Rectal smooth muscle tissue (tissue), 1 donor: ENCODE results near the gene HDAC4.

Experiments
- H3K27ac ChIP-seq: one replicate; pipeline ENCODE4 v1.7.0; 2013; ENCODE audit warnings: low read depth, low read length, inconsistent platforms
- H3K27me3 ChIP-seq: one replicate; pipeline ENCODE4 v1.7.0; 2013; ENCODE audit warnings: low read length; ENCODE audit not compliant: control insufficient read depth, insufficient read depth
- H3K36me3 ChIP-seq: one replicate; pipeline ENCODE4 v1.7.0; 2013; ENCODE audit warnings: low read length; ENCODE audit not compliant: control insufficient read depth, insufficient read depth
- H3K4me1 ChIP-seq: one replicate; pipeline ENCODE4 v1.7.0; 2013; ENCODE audit warnings: low read length; ENCODE audit not compliant: control insufficient read depth, insufficient read depth
- H3K4me3 ChIP-seq: one replicate; pipeline ENCODE4 v1.7.0; 2013; ENCODE audit warnings: low read length
- H3K9ac ChIP-seq: one replicate; pipeline ENCODE4 v1.7.0; 2013; ENCODE audit warnings: low read length

Gene HDAC4

DNA sequence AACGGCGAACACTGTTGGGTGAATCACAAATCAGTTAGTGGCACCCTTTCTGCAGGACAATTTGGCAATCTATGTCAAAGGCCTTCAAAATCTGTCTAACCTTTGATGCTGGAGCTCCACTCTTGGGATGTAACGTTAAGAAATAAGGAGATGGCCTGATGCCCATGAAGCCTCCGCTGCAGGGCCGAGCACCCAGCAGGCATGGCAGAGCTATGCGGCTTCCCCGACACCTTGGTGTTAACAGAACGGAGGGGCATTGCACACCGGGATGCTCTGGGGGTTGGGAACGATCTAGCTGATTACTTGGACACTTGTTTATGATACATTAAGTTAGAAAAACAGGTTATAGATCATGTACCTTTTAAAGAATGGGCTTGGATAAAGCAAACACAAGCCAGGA is 265.3 kb downstream of the HDAC4 start:
- H3K27me3 ChIP-seq = no peaks in the 10 kb centered on the region
- no peaks in the 10 kb centered on the region for H3K4me1 ChIP-seq
- no peak overlapping the region for H3K27ac ChIP-seq
- peaks cover 48% of the 10 kb centered on the region for H3K36me3 ChIP-seq
- no peak overlapping the region for H3K4me3 ChIP-seq
- H3K9ac ChIP-seq = no peak overlapping the region

DNA sequence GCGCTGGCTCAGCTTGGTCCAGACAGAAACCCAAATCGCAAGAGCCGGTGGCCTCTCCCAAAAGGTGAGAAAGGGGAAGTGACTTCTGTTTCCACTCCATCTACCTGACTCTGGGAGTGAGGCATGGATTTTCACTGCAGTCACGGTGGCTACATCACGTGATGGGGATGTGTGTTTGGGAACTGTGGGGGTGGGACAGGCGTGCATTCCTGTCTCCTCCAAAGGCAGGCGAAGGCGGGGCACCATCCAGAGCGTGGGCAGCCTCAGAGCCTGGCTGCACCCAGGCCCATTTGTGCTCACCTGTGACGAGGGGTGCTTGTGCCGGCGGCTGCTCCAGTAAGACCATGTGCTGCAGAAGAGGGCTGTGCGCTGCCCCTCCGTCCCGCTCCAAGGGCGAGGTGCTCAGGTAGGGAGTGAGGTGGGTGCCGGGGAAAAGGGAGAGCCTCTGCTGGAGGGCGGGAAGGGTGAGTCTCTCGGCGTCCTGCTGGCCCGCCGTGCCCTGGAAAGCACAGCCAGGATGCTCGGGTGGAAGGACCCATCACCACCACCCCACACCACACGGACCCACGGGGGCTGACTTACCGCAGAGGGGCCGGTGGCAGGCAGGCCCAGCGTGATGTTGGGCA is 266.8 kb downstream of the HDAC4 start:
- Histone ChIP-seq H3K27ac (no peak overlapping the region), H3K4me1 (no peaks in the 10 kb centered on the region), H3K36me3 (peaks cover 44% of the 10 kb centered on the region), H3K4me3 (no peak overlapping the region), H3K9ac (no peak overlapping the region), H3K27me3 (no peaks in the 10 kb centered on the region)

DNA sequence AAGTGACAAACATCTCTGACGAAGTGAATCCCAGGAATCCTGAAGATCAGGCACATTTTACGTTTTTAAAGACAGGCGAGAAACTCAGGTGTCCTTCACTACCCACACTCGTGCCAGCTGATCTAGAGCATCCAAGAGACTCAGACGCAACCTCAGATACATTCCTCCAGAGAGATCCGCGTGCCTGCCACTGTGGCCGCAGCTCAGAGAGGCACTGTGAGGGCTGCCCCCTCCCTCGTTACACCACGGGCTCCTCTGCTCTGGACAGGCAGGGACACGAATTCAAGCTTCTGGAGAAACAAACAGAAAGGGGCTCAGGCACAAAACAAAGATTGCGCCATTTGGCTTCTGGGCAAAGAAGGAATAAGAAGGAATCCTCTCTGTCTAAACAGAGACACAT is 268.0 kb downstream of the HDAC4 start:
- no peaks in the 10 kb centered on the region for H3K27me3 ChIP-seq
- H3K27ac ChIP-seq = no peak overlapping the region
- no peaks in the 10 kb centered on the region for H3K4me1 ChIP-seq
- no peak overlapping the region for H3K9ac ChIP-seq
- no peak overlapping the region for H3K4me3 ChIP-seq
- peaks cover 46% of the 10 kb centered on the region for H3K36me3 ChIP-seq

DNA sequence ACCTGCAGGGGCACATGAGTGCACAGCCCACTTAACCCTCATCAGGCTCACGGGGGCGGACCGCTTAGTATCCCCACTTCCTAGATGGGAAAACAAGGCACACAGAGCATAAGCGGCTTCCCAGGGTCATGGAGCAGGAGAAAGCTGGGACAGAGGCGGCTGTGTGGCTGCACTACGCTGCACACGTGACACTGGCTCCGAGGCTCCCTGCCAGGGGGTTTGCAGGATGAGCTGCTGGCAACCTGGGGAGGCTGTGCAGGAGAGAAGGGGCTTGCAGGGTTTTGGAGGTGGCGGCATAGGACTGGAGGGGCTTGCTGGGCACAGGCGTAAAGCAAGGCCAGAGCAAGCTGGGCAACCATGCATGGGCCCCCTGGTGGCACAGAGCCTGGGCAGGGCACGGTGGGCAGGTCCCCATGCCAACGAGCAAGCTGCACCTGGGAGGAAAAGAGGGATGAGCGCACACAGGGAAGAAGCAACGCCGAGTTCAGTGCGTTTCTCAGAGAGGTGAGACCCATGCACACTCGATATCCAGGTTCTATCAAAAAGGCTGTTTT is 268.6 kb downstream of the HDAC4 start:
- Histone ChIP-seq H3K27ac (no peak overlapping the region), H3K27me3 (no peaks in the 10 kb centered on the region), H3K4me3 (no peak overlapping the region), H3K4me1 (no peaks in the 10 kb centered on the region), H3K36me3 (peaks cover 46% of the 10 kb centered on the region), H3K9ac (no peak overlapping the region)

DNA sequence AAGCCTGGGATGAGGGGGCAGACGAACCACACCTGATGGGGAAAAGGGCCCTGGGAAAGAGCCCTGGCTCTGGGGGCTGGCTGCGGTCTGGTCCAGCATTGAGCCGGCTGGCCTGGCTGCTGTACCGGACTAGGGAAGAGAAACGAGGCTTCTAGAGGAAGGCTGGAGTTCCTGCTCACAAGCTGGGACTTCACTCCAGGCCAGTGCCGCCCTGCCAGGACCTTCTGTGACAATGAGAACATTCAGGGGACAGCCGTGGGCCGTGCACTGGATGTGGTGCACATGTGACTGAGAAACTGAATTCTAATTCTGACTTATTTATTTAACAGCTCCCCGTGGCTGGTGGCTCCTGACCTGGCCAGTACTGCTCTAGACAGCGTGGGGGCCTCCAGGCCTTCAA is 269.3 kb downstream of the HDAC4 start:
- Histone ChIP-seq H3K36me3 (peaks cover 50% of the 10 kb centered on the region), H3K27me3 (no peaks in the 10 kb centered on the region), H3K4me3 (no peak overlapping the region), H3K4me1 (no peaks in the 10 kb centered on the region), H3K27ac (no peak overlapping the region), H3K9ac (no peak overlapping the region)

DNA sequence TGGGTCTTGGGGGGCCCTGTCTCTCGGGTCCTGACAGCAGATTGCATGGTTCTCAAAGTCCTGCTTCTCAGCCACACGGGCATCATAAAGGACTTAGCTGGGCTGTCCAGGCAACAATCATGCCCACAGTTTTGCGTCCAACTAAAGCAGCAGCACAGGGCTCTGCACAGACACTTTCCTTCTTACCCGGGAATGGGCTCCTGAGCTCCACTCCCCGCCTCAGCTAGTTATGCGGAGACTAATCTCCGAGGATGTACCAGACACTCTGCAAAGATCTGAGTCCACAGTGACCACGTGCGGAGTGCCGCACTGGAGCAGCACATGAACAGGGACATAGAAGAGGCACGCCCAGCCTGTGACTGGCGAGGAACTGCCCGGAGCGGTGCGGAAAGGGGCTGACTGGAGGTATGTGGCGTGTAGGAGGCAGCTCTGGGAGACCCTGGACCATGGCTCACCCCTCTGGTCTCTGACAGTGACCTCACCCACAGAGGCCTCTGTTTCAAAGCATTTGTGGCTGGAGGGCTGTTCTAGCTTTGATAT is 270.0 kb downstream of the HDAC4 start:
- peaks cover 52% of the 10 kb centered on the region for H3K36me3 ChIP-seq
- H3K27me3 ChIP-seq = no peaks in the 10 kb centered on the region
- H3K4me3 ChIP-seq = no peak overlapping the region
- no peaks in the 10 kb centered on the region for H3K4me1 ChIP-seq
- no peak overlapping the region for H3K9ac ChIP-seq
- H3K27ac ChIP-seq = no peak overlapping the region

DNA sequence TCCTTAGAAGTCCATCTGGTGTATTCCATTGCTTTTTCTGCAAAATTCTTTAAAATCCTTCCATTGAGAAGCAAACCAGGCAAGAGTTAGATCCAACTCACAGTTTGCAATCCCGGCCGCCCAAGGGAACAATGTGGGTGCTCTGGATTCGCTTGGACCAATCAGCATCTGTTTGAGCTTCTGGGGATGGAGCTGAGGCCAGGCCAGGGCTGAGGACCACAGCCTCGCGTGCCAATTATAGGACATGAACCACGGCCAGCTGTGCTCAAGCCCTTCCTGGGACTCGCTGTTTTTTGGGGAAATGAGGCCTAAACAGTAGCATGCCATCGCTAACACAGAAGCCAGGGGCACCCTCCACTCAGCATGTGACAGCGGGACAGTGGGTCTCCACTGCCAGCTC is 270.8 kb downstream of the HDAC4 start:
- H3K27ac ChIP-seq = no peak overlapping the region

DNA sequence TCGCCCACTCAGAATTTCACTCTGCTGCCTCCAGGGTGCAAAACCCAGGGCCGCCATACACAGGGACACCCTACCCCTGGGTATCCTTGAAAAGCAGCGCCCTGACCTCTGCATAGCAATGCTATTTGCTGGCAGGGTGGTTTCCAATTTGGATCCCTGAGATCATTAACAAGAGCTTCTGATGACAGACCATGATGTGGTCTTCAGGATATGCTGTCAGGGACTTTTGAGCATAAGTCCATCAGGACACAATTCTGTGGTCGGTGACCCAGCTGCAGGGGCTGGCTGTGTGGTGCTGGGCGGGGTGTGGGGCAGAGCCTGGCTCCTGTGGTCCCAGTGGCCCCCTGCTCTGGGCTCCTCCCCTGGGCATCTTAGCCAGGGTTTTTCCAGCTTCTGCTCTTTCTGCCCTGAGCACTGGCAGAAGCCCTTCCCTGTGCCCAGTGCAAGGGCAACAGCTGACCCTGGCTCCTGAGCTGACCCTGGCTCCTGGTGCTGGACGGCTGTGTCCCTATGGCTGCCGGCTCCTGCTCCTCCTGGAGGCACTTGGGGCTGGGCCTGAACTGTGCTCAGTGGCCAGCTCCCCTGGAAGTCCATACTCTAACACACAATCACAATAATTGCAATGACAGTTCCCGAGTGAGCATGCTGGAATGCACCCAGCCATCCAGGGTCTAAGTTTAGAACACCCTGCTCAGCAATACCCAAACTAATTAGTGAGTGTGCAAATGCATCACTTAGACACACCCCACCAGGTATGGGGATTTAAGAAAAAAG is 271.5 kb downstream of the HDAC4 start:
- H3K9ac ChIP-seq = no peak overlapping the region
- peaks cover 59% of the 10 kb centered on the region for H3K36me3 ChIP-seq
- H3K4me3 ChIP-seq = no peak overlapping the region
- H3K27ac ChIP-seq = no peak overlapping the region
- H3K4me1 ChIP-seq = no peaks in the 10 kb centered on the region
- H3K27me3 ChIP-seq = no peaks in the 10 kb centered on the region

More for the DNA sequence above, 270.8 kb downstream of the HDAC4 start:
- no peak overlapping the region for H3K9ac ChIP-seq
- peaks cover 57% of the 10 kb centered on the region for H3K36me3 ChIP-seq
- no peak overlapping the region for H3K4me3 ChIP-seq
- H3K4me1 ChIP-seq = no peaks in the 10 kb centered on the region
- H3K27me3 ChIP-seq = no peaks in the 10 kb centered on the region

DNA sequence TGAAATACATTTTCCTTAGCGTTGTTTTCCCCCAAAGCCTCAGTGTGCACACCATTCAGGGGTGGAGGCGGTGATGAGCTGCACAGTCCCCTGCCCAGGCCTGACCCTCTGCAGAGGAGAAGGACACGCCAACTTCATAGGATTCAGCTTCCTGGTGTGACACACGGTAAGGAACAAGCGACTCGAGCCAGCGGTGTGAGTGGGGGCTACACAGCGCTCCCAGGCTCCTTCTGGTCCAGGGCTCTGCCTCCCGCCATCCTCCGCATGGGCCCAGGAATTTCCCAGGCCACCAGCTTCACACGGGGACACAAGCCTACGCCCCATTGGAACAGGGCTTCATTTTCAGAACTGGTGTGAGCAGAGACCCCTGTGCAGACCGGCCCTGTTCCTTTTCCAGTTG is 272.1 kb downstream of the HDAC4 start:
- H3K36me3 ChIP-seq = peaks cover 58% of the 10 kb centered on the region

DNA sequence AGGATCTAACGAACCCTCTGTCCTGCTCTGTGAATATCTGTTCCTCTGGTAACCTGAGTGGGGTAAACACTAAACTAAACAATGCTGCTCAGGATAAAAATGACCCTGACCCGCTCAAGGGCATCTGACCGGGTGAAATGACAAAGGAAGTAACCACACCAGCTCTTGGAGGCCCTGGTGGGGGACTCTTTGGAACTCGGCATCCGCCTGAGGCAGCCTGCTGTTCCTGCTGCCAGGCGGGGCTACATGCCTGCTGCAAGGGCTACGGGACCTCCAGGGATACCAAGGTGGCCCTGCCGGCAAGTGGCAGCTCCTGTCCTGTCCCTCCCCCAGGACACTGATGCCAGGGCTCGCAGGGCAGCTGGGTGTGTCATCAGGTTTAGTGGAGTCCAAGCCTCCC is 273.3 kb downstream of the HDAC4 start:
- H3K4me3 ChIP-seq = no peak overlapping the region
- no peak overlapping the region for H3K27ac ChIP-seq
- no peaks in the 10 kb centered on the region for H3K27me3 ChIP-seq
- H3K9ac ChIP-seq = no peak overlapping the region
- H3K36me3 ChIP-seq = peaks cover 48% of the 10 kb centered on the region
- no peaks in the 10 kb centered on the region for H3K4me1 ChIP-seq

More for the DNA sequence above, 272.1 kb downstream of the HDAC4 start:
- Histone ChIP-seq H3K27me3 (no peaks in the 10 kb centered on the region), H3K4me3 (no peak overlapping the region), H3K9ac (no peak overlapping the region), H3K27ac (no peak overlapping the region), H3K4me1 (no peaks in the 10 kb centered on the region)

DNA sequence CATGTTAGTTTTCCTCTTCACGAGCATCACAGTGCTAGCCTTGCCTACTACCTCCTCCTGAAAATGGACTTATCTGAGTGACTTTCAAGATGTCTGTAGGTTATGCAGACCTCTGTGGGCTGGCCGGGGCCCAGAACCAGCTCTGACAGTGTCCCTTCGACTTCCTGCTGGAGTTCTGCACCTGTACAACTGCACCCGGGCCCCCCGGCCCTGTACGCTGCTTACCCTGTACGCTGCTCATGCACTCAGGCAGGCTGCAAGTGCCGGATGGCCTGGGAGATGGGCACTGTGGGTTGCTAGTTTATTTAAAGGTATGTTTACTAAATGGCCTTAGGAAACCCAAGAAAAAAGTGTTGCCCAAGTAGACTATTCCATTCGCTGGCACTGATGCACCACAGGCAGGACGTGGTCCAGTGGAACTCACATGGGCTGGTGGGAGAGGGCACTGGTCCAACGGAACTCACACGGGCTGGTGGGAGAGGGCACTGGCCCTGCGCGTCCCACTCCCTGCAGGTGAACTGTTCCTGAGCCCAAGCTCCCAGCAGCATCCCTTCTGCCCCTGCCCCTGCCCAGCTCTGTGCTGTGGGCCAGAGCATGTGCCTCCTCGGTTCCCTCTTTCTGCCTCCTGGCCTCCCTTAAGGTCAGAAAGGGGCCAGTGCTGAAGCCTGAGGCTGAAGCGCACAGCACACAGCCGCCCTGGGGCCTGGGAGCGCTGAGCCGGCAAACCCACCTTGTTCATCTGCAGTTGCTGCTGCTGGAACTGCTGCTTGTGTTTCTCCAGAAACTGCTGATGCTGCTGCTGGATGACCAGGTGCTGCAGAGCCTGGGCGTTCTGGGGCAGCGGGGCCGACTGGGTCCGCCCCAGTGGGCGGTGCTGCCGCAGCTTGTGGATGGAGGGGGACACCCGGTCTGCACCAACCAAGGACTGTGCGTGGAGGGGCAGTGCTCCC is 274.8 kb downstream of the HDAC4 start:
- Histone ChIP-seq H3K36me3 (peaks cover 42% of the 10 kb centered on the region), H3K27me3 (no peaks in the 10 kb centered on the region), H3K4me1 (peaks cover 2% of the 10 kb centered on the region), H3K9ac (no peak overlapping the region), H3K4me3 (no peak overlapping the region), H3K27ac (no peak overlapping the region)
